Liver (tissue), 2 donors: ENCODE data around the gene IL3.

Experiments
- CTCF ChIP-seq: fragments of 150-350 bp; IDR thresholded peaks from 2 replicates; pipeline ENCODE4 v1.5.1; 2017; ENCODE audit warnings: improper control_type of control experiment, low read depth, low read length; ENCODE audit not compliant: missing input control
- FOXA1 ChIP-seq: IDR thresholded peaks from 2 replicates; pipeline ENCODE4 v1.6.1; 2016; ENCODE audit warnings: antibody characterized with exemption
- donor health status: healthy.

GRCh38 chr5:132089363-132089762 is 28.9 kb downstream of the IL3 start:
- TF ChIP-seq FOXA1 (no peak), CTCF (no peak)
